Endometrial microvascular endothelial cells (primary cell): ENCODE results near the gene SNHG17. TPM values are rescaled to one million over a fixed set of nuclear protein-coding genes. Genes with fewer than 3 reads are reported as not detected.
"Not testable (repeated sequence)": the region's sequence is repeated elsewhere in the genome, so short reads cannot be mapped to it uniquely, and the experiment has no call there.

Source experiments
- in situ Hi-C: cut with HindIII; loops from 2 replicates; pipeline ENCODE4 v1.10.0; 2017; ENCODE audit warnings: low sequenced_read_pairs, low pct_unique_long_range_greater_than_20kb; ENCODE audit errors: inconsistent ontology term
- total RNA-seq: library from RNA; depleted of rRNA; stranded (reverse); fragments of >200 nt; gene quantifications from one replicate; pipeline ENCODE4 v1.2.3, GENCODE V29; 2015; ENCODE audit errors: inconsistent ontology term

The SNHG17 gene
- total RNA-seq, 1 donor from 2014 or later: 14.3 TPM

- in situ Hi-C loops: no loop called here
Observed at GRCh38 chr20:38450412-38450975, 15.4 kb upstream of the SNHG17 start.

- in situ Hi-C loops: no loop called here
Observed at GRCh38 chr20:38449046-38449445, 13.9 kb upstream of the SNHG17 start.

GRCh38 chr20:38447931-38448675, 13.0 kb upstream of the SNHG17 start:
- in situ Hi-C loops: no loop called here

GRCh38 chr20:38447251-38447661, 12.1 kb upstream of the SNHG17 start:
- in situ Hi-C loops: no loop called here

- in situ Hi-C loops: no loop called here
Observed at GRCh38 chr20:38446441-38447209, 11.5 kb upstream of the SNHG17 start.

GRCh38 chr20:38445901-38446425, 10.8 kb upstream of the SNHG17 start:
- in situ Hi-C loops: no loop called here

- in situ Hi-C loops: no loop called here
Observed at GRCh38 chr20:38445381-38445796, 10.3 kb upstream of the SNHG17 start.

GRCh38 chr20:38441916-38442315, 6.8 kb upstream of the SNHG17 start:
- in situ Hi-C loops: no loop called here

- in situ Hi-C loops: not testable (repeated sequence)
Observed at GRCh38 chr20:38441110-38441509, 6.0 kb upstream of the SNHG17 start.

- in situ Hi-C loops: no loop called here
Observed at GRCh38 chr20:38437796-38438195, 2.7 kb upstream of the SNHG17 start.

GRCh38 chr20:38435555-38435939, 419 bp upstream of the SNHG17 start:
- in situ Hi-C loops: no loop called here

- in situ Hi-C loops: no loop called here
Observed at GRCh38 chr20:38434301-38434741, 807 bp downstream of the SNHG17 start.

GRCh38 chr20:38433304-38433972, 1.7 kb downstream of the SNHG17 start:
- in situ Hi-C loops: no loop called here

GRCh38 chr20:38432870-38433269, 2.3 kb downstream of the SNHG17 start:
- in situ Hi-C loops: not testable (repeated sequence)

GRCh38 chr20:38432292-38432691, 2.8 kb downstream of the SNHG17 start:
- in situ Hi-C loops: no loop called here

- in situ Hi-C loops: no loop called here
Observed at GRCh38 chr20:38430679-38431325, 4.3 kb downstream of the SNHG17 start.

- in situ Hi-C loops: no loop called here
Observed at GRCh38 chr20:38429301-38429700, 5.8 kb downstream of the SNHG17 start.

- in situ Hi-C loops: no loop called here
Observed at GRCh38 chr20:38428800-38429199, 6.3 kb downstream of the SNHG17 start.

GRCh38 chr20:38427655-38428023, 7.5 kb downstream of the SNHG17 start:
- in situ Hi-C loops: no loop called here
